AG04449 (cell line): ENCODE data around the gene EFCAB12.
"Not testable (repeated sequence)": the region's sequence is repeated elsewhere in the genome, so short reads cannot be mapped to it uniquely, and the experiment has no call there.

ENCODE experiments used
- CTCF ChIA-PET: fragments of 350-600 bp; formaldehyde crosslinking; extraction: SDS; loops from one replicate; lab custom pipeline; 2021; ENCODE audit warnings: antibody characterized with exemption; lab: Yijun Ruan, JAX
- POLR2A ChIA-PET: fragments of 400-600, 350-600 bp; formaldehyde crosslinking; extraction: SDS; loops from one replicate; lab custom pipeline; 2020; ENCODE audit warnings: antibody characterized with exemption, inconsistent platforms; lab: Yijun Ruan, JAX
- DNase-seq: peaks from one replicate; pipeline ENCODE4 v3.0.0-alpha.2; 2010; ENCODE audit warnings: low read depth, low spot score
- H3K4me3 ChIP-seq: 2 replicates; pipeline ENCODE4 v1.5.1; 2011; ENCODE audit warnings: low read depth, mild to moderate bottlenecking, control low read depth, low read length
- CTCF ChIP-seq: IDR thresholded peaks from one replicate; pipeline ENCODE4 v1.5.1; 2011; ENCODE audit warnings: mild to moderate bottlenecking, moderate library complexity, low read length, control low read depth, inconsistent platforms; ENCODE audit not compliant: insufficient read depth; ENCODE audit errors: missing control alignments

Gene EFCAB12

GRCh38 chr3:129417326-129417725 is 11.1 kb downstream of the EFCAB12 start:
- POLR2A ChIA-PET = no interaction called here
- CTCF ChIA-PET = no interaction called here
- TF ChIP-seq CTCF = no peak
- no peak for DNase-seq
- H3K4me3 ChIP-seq = no peak overlapping the region

GRCh38 chr3:129416415-129416814 is 12.0 kb downstream of the EFCAB12 start:
- CTCF ChIA-PET = no interaction called here
- DNase-seq = no peak
- no peak overlapping the region for H3K4me3 ChIP-seq
- POLR2A ChIA-PET = no interaction called here
- no peak for TF ChIP-seq CTCF

- CTCF ChIA-PET = interaction anchor here (3.0 kb wide), 1 partner anchor 33 kb away, joined by 8 read pairs; no protein-coding TSS in a partner anchor
- POLR2A ChIA-PET = no interaction called here
These were observed 12.6 kb downstream of the EFCAB12 start for GRCh38 chr3:129415830-129416229.

GRCh38 chr3:129415378-129415777 is 13.1 kb downstream of the EFCAB12 start:
- TF ChIP-seq CTCF = no peak
- ChIA-PET POLR2A (no interaction called here), CTCF (interaction anchor here (3.0 to 5.1 kb wide), 2 partner anchors 15 to 32 kb away, joined by 8 to 30 read pairs; no protein-coding TSS in a partner anchor)
- no peak for DNase-seq
- H3K4me3 ChIP-seq = no peak overlapping the region

More at GRCh38 chr3:129415830-129416229, 12.6 kb downstream of the EFCAB12 start:
- no peak for TF ChIP-seq CTCF
- H3K4me3 ChIP-seq = no peak overlapping the region
- no peak for DNase-seq

- no peak for TF ChIP-seq CTCF
- POLR2A ChIA-PET = interaction anchor here (1.5 kb wide), 1 partner anchor 26 kb away, joined by 6 read pairs; the partner anchor contains the start of genes IFT122 and MBD4
- peak; percentile 61 for DNase-seq
- CTCF ChIA-PET = interaction anchor here (3.0 to 5.1 kb wide), 2 partner anchors 14 to 31 kb away, joined by 8 to 30 read pairs; no protein-coding TSS in a partner anchor
- no peak overlapping the region for H3K4me3 ChIP-seq
These were observed 14.5 kb downstream of the EFCAB12 start for GRCh38 chr3:129413687-129414506.

- H3K4me3 ChIP-seq, DNase-seq: not testable (repeated sequence)
- ChIA-PET CTCF (interaction anchor here (0.9 to 5.1 kb wide), 4 partner anchors 10 to 97 kb away, joined by 3 to 30 read pairs (median 6); a partner anchor contains a TSS), POLR2A (interaction anchor here (1.5 kb wide), 1 partner anchor 27 kb away, joined by 6 read pairs; the partner anchor contains the start of genes IFT122 and MBD4)
These were observed 15.2 kb downstream of the EFCAB12 start for GRCh38 chr3:129413238-129413637.
